GM19328 (cell line): ENCODE measurements around the gene RAPGEF3.

ENCODE experiments used
- ATAC-seq: cut with Tn5 transposase; IDR thresholded peaks from one replicate; pipeline ENCODE4 v1.9.1; 2021; ENCODE audit warnings: mild to moderate bottlenecking, moderate library complexity; ENCODE audit not compliant: unreplicated experiment

Gene RAPGEF3

GRCh38 chr12:47725091-47725772 is 33.4 kb downstream of the RAPGEF3 start, which contains the start of gene ENDOU:
Gene ENDOU (minus strand): TSS chr12:47725490. CDS start chr12:47725413, 77 bp downstream.
- ATAC-seq, result no peak

GRCh38 chr12:47722941-47723631 is 35.6 kb downstream of the RAPGEF3 start:
- ATAC-seq, result no peak

- ATAC-seq, result no peak
Measured at GRCh38 chr12:47722136-47722834, 36.4 kb downstream of the RAPGEF3 start.

GRCh38 chr12:47721431-47721973 is 37.2 kb downstream of the RAPGEF3 start:
- ATAC-seq, result no peak

GRCh38 chr12:47718531-47718930 is 40.1 kb downstream of the RAPGEF3 start:
- ATAC-seq, result no peak

GRCh38 chr12:47717443-47718193 is 41.1 kb downstream of the RAPGEF3 start:
- no peak for ATAC-seq

- no peak for ATAC-seq
Measured at GRCh38 chr12:47717046-47717442, 41.6 kb downstream of the RAPGEF3 start.

GRCh38 chr12:47715877-47716548 is 42.7 kb downstream of the RAPGEF3 start:
- no peak for ATAC-seq

- peak; percentile 88 for ATAC-seq
Measured at GRCh38 chr12:47715393-47715876, 43.2 kb downstream of the RAPGEF3 start.

GRCh38 chr12:47714826-47715386 is 43.8 kb downstream of the RAPGEF3 start:
- no peak for ATAC-seq

GRCh38 chr12:47712171-47712570 is 46.5 kb downstream of the RAPGEF3 start:
- ATAC-seq, result no peak

- no peak for ATAC-seq
Measured at GRCh38 chr12:47711448-47711847, 47.2 kb downstream of the RAPGEF3 start.

- ATAC-seq, result no peak
Measured at GRCh38 chr12:47710278-47710677, 48.4 kb downstream of the RAPGEF3 start.

- ATAC-seq, result no peak
Measured at GRCh38 chr12:47709671-47710070, 49.0 kb downstream of the RAPGEF3 start.

- no peak for ATAC-seq
Measured at GRCh38 chr12:47709237-47709636, 49.4 kb downstream of the RAPGEF3 start.

GRCh38 chr12:47707905-47708543 is 50.7 kb downstream of the RAPGEF3 start:
- ATAC-seq, result no peak

GRCh38 chr12:47707355-47707754 is 51.3 kb downstream of the RAPGEF3 start:
- no peak for ATAC-seq

- ATAC-seq, result peak; percentile 78
Measured at GRCh38 chr12:47705566-47706425, 52.9 kb downstream of the RAPGEF3 start, which contains the start of gene RPAP3. Gene RPAP3 (minus strand): TSS chr12:47706030. CDS start chr12:47702840, 3,190 bp downstream.
